ENCODE data around the gene CHST11.

CHST11 gene

GRCh38 chr12:104684884-104685283 lies 228.1 kb downstream of the CHST11 start:
- DNase-seq: no peak

- DNase-seq: no peak
These were observed 228.6 kb downstream of the CHST11 start for GRCh38 chr12:104685366-104685765.

GRCh38 chr12:104686196-104686595 lies 229.4 kb downstream of the CHST11 start:
- DNase-seq: no peak

- DNase-seq: no peak
These were observed 231.2 kb downstream of the CHST11 start for GRCh38 chr12:104687823-104688573.

GRCh38 chr12:104689635-104690034 lies 232.9 kb downstream of the CHST11 start:
- no peak for DNase-seq

GRCh38 chr12:104691721-104692556 lies 235.2 kb downstream of the CHST11 start:
- no peak for DNase-seq

GRCh38 chr12:104692557-104693218 lies 235.9 kb downstream of the CHST11 start:
- no peak for DNase-seq

GRCh38 chr12:104693493-104693892 lies 236.7 kb downstream of the CHST11 start:
- DNase-seq: no peak

GRCh38 chr12:104694161-104694560 lies 237.4 kb downstream of the CHST11 start:
- no peak for DNase-seq

- DNase-seq: no peak
These were observed 238.0 kb downstream of the CHST11 start for GRCh38 chr12:104694711-104695110.

GRCh38 chr12:104695453-104696148 lies 238.9 kb downstream of the CHST11 start:
- DNase-seq: no peak

GRCh38 chr12:104697186-104697585 lies 240.4 kb downstream of the CHST11 start:
- DNase-seq: no peak

- DNase-seq: no peak
These were observed 242.1 kb downstream of the CHST11 start for GRCh38 chr12:104698871-104699270.

- DNase-seq: no peak
These were observed 242.9 kb downstream of the CHST11 start for GRCh38 chr12:104699489-104700190.

- DNase-seq: no peak
These were observed 243.6 kb downstream of the CHST11 start for GRCh38 chr12:104700324-104700723.

- no peak for DNase-seq
These were observed 244.6 kb downstream of the CHST11 start for GRCh38 chr12:104701301-104701700.

GRCh38 chr12:104701756-104702155 lies 245.0 kb downstream of the CHST11 start:
- no peak for DNase-seq

GRCh38 chr12:104702565-104703139 lies 245.9 kb downstream of the CHST11 start:
- peak; percentile 77 for DNase-seq

GRCh38 chr12:104703372-104703771 lies 246.6 kb downstream of the CHST11 start:
- no peak for DNase-seq

GRCh38 chr12:104704224-104704779 lies 247.6 kb downstream of the CHST11 start:
- no peak for DNase-seq

GRCh38 chr12:104707194-104707593 lies 250.4 kb downstream of the CHST11 start:
- DNase-seq: no peak
